Natural killer cell (primary cell): Measurements from ENCODE around the gene ABCA8. TPM values are rescaled to one million over a fixed set of nuclear protein-coding genes. Genes with fewer than 3 reads are reported as not detected.

Experiments
- ATAC-seq, 3 donors: fragments of 150-1000 bp in 2 of 3; fragments of 200-7000 bp in 1 of 3; cut with Tn5 transposase; 1 replicate in 1 of 3; 2 replicates in 2 of 3; pipeline ENCODE4 v1.10.0; 2021; ENCODE audit warnings: mild to moderate bottlenecking in 2 of 3, moderate library complexity in 2 of 3
- DNase-seq, 2 donors: peaks; one replicate each; pipeline versions ENCODE4 v3.0.0 to v3.0.0-alpha.2; 2013 to 2021; ENCODE audit warnings: mixed read lengths in 1 of 2
- H3K27ac ChIP-seq: one replicate; pipeline ENCODE4 v1.5.1; 2013; ENCODE audit warnings: mild to moderate bottlenecking, low read length
- H3K27me3 ChIP-seq: one replicate; pipeline ENCODE4 v1.6.1; 2013; ENCODE audit warnings: low read length; ENCODE audit not compliant: control insufficient read depth, insufficient read depth
- H3K36me3 ChIP-seq: one replicate; pipeline ENCODE4 v1.6.1; 2013; ENCODE audit warnings: low read length; ENCODE audit not compliant: control insufficient read depth, insufficient read depth
- H3K4me1 ChIP-seq: one replicate; pipeline ENCODE4 v1.6.1; 2013; ENCODE audit warnings: low read length; ENCODE audit not compliant: control insufficient read depth, insufficient read depth
- H3K4me3 ChIP-seq: one replicate; pipeline ENCODE4 v1.5.1; 2013; ENCODE audit warnings: low read length
- H3K9me3 ChIP-seq: one replicate; pipeline ENCODE4 v1.6.1; 2013; ENCODE audit warnings: low read length; ENCODE audit not compliant: control insufficient read depth, insufficient read depth
- H3K27ac Mint-ChIP-seq, 2 donors: one replicate each; pipeline ENCODE4 v1.8.0; 2022; ENCODE audit warnings: mild to moderate bottlenecking in 2 of 2, mixed read lengths in 2 of 2, moderate library complexity in 1 of 2
- H3K27me3 Mint-ChIP-seq, 2 donors: one replicate each; pipeline ENCODE4 v1.8.0; 2022; ENCODE audit warnings: low read depth in 2 of 2, mixed read lengths in 2 of 2
- H3K36me3 Mint-ChIP-seq: one replicate; pipeline ENCODE4 v1.8.0; 2022; ENCODE audit warnings: mixed read lengths
- H3K4me1 Mint-ChIP-seq, 2 donors: one replicate each; pipeline ENCODE4 v1.8.0; 2022; ENCODE audit warnings: mixed read lengths in 2 of 2
- H3K4me3 Mint-ChIP-seq: one replicate; pipeline ENCODE4 v1.8.0; 2022; ENCODE audit warnings: mild to moderate bottlenecking, moderate library complexity, mixed read lengths
- H3K9me3 Mint-ChIP-seq, 2 donors: one replicate each; pipeline ENCODE4 v1.8.0; 2022; ENCODE audit warnings: mixed read lengths in 2 of 2
- WGBS: methylation state at CpG from one replicate; pipeline ENCODE4 v1.1.7; 2013; ENCODE audit warnings: missing lambda C conversion rate; ENCODE audit not compliant: insufficient coverage; 5-methylcytosine and 5-hydroxymethylcytosine counted together
- intact Hi-C: fragments of 100-400 bp; cut with micrococcal nuclease; formaldehyde crosslinking; loops from one replicate; pipeline ENCODE4 v1.14.2; 2022
- total RNA-seq, 4 donors: library from RNA; stranded (reverse); fragments of 120-200 nt in 1 of 4; gene quantifications; one replicate each; pipeline versions ENCODE4 v1.2.3 to v1.2.4, GENCODE V29; 2013 to 2022
- TF ChIP-seq, protein P1 (sequence below): fragments of 200-600 bp; IDR thresholded peaks from one replicate; pipeline ENCODE4 v1.8.0; 2022; ENCODE audit warnings: antibody characterized with exemption

Gene ABCA8
- total RNA-seq, 3 donors from 2014 or later (not counting 1 experiment from before 2014, with no cell fraction given): not detected

DNA sequence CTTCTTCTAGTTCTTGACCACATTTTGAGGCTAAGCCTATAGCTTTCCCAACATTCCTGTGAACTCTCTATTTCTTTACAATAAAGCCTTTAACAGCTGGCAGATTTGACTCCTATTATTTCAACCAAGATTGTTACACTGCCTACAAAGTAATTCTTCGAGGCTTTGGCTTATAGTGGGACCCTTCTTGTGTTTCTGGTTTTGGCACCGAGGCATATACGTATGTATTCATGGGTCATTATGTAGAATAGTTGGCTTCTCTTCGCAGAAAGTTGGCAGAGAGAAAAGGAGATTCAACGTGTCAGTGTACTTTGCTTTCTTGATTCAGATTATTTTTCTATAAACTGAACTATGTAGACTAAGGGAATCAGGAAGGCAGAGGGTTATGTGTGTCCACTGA lies 102.2 kb downstream of the ABCA8 start:
- ATAC-seq (no peak), DNase-seq (no peak)
- no peak overlapping the region for H3K4me3 Mint-ChIP-seq
- Histone ChIP-seq H3K36me3 (no peaks in the 10 kb centered on the region), H3K27ac (no peak overlapping the region), H3K9me3 (no peaks in the 10 kb centered on the region), H3K27me3 (no peaks in the 10 kb centered on the region), H3K4me3 (no peak overlapping the region), H3K4me1 (no peaks in the 10 kb centered on the region)
- H3K4me1 Mint-ChIP-seq: no peaks in the 10 kb centered on the region
- H3K27me3 Mint-ChIP-seq: peaks cover 14 to 34% of the 10 kb centered on the region in 2 donors
- 88% methylated on average over 5 of the region's 5 CpGs for WGBS
- no peaks in the 10 kb centered on the region for H3K9me3 Mint-ChIP-seq
- no peaks in the 10 kb centered on the region for H3K36me3 Mint-ChIP-seq
- intact Hi-C loops: no loop called here
- TF ChIP-seq, protein P1, sequence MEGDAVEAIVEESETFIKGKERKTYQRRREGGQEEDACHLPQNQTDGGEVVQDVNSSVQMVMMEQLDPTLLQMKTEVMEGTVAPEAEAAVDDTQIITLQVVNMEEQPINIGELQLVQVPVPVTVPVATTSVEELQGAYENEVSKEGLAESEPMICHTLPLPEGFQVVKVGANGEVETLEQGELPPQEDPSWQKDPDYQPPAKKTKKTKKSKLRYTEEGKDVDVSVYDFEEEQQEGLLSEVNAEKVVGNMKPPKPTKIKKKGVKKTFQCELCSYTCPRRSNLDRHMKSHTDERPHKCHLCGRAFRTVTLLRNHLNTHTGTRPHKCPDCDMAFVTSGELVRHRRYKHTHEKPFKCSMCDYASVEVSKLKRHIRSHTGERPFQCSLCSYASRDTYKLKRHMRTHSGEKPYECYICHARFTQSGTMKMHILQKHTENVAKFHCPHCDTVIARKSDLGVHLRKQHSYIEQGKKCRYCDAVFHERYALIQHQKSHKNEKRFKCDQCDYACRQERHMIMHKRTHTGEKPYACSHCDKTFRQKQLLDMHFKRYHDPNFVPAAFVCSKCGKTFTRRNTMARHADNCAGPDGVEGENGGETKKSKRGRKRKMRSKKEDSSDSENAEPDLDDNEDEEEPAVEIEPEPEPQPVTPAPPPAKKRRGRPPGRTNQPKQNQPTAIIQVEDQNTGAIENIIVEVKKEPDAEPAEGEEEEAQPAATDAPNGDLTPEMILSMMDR: no peak
- no peak overlapping the region for H3K27ac Mint-ChIP-seq

DNA sequence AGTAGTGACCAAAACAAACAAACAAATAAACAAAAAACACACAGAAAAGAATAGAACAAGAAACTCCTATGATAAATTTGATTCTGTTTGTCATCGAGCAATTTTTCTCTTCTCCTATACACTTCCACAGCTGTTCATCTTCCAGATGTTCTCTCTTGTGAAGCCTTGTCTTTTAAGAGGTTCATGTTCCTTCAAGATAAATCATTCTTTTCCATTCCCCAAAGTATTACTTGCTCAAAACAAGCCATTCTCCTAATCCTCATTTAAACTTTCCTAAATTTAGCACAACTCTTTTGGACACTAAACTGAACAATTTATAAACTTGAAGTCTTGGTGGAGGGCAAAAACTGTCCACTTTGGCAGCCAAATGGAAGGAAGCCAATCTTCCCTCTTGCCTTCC lies 103.3 kb downstream of the ABCA8 start:
- no peaks in the 10 kb centered on the region for H3K9me3 Mint-ChIP-seq
- H3K4me1 Mint-ChIP-seq: no peaks in the 10 kb centered on the region
- H3K4me3 Mint-ChIP-seq: no peak overlapping the region
- Histone ChIP-seq H3K36me3 (no peaks in the 10 kb centered on the region), H3K27me3 (no peaks in the 10 kb centered on the region), H3K27ac (no peak overlapping the region), H3K4me3 (no peak overlapping the region), H3K4me1 (no peaks in the 10 kb centered on the region), H3K9me3 (no peaks in the 10 kb centered on the region)
- H3K27ac Mint-ChIP-seq: no peak overlapping the region
- DNase-seq: no peak
- ATAC-seq: no peak
- intact Hi-C loops: no loop called here
- peaks cover 14 to 28% of the 10 kb centered on the region in 2 donors for H3K27me3 Mint-ChIP-seq
- no peaks in the 10 kb centered on the region for H3K36me3 Mint-ChIP-seq
- TF ChIP-seq, protein P1: no peak
- WGBS: 100% methylated on average over 1 of the region's 1 CpG

DNA sequence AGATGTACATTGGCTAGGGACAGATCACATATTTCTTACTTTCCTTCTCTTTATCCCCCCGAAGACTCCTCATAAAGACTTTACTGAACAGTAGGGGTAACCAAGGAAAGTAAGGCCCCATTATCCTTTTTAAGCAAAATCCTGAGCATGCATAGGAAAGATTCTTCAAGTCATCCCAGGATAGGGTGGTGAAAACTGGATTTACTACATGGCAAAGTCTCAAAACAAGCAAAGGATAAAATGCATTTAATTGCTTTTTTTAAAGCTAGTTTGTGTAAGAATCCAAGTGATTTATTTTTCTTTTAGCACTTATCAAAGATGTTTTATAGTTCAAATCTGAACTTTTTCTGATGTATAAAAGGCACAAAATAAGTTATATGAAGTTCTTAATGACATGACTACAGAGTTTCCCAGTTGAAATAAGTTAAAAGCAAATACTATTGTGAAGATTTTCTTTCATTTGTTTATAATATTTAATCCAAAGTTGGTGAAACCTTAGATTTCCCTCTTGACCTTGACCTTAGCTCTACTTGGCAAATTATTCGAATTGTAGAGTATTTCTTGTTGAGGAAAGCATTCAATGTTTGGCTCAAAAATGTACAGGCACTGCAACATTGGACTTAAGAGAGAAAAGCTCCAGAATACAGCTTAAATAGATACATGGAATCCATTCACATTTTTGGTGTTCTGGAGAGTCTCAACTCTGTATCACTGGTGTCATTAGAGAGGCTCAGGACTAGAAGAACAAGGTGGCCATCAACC lies 104.3 kb downstream of the ABCA8 start:
- no peak overlapping the region for H3K4me3 ChIP-seq
- H3K9me3 Mint-ChIP-seq: no peaks in the 10 kb centered on the region
- H3K4me1 Mint-ChIP-seq: no peaks in the 10 kb centered on the region
- H3K27ac Mint-ChIP-seq: no peak overlapping the region
- H3K9me3 ChIP-seq: no peaks in the 10 kb centered on the region
- no peaks in the 10 kb centered on the region for H3K36me3 ChIP-seq
- H3K4me1 ChIP-seq: no peaks in the 10 kb centered on the region
- intact Hi-C loops: no loop called here
- ATAC-seq (no peak), DNase-seq (no peak)
- no peak overlapping the region for H3K4me3 Mint-ChIP-seq
- H3K27ac ChIP-seq: no peak overlapping the region
- H3K27me3 Mint-ChIP-seq: peaks cover 10 to 24% of the 10 kb centered on the region in 2 donors
- 71% methylated on average over 1 of the region's 2 CpGs for WGBS
- H3K36me3 Mint-ChIP-seq: no peaks in the 10 kb centered on the region
- no peaks in the 10 kb centered on the region for H3K27me3 ChIP-seq
- TF ChIP-seq, protein P1: no peak
